Measurements from ENCODE around the gene RUBCNL. TPM values are rescaled to one million over a fixed set of nuclear protein-coding genes. Genes with fewer than 3 reads are reported as not detected.

RUBCNL gene
- total RNA-seq, 2 experiments from 2014 or later, result 352 to 383 TPM

DNA sequence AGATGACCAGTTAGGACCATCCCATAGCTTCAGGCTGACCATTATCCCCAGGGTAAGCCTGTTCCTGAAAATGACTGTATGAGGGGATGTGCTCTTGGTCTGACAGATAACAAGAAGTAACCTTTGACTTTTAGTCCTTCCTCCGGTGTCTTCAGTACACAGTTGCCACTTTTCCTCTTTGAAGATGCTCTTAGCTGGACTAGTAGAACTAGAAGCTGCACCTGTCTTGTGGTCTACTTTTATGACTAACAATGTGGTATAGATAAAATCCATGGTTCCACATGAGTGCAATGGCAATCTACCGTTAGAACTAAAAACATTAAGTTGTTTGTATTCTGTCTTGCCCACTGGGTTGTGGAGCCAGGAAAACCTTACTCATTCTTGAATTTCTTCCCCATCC is 5.9 kb upstream of the RUBCNL start:
- Histone ChIP-seq H3K4me1 (ENCODE audit: insufficient read depth, low read length, poor library complexity, severe bottlenecking) (peaks cover 74% of the 10 kb centered on the region), H3K27ac (ENCODE audit: low read depth, low read length, poor library complexity, severe bottlenecking) (peak overlapping the region; percentile 96), H3K4me3 (ENCODE audit: low read depth, low read length, poor library complexity, severe bottlenecking) (peak overlapping the region; percentile 33), H2AFZ (ENCODE audit: low read length) (peak overlapping the region; percentile 55; the same call in 1 of the 2 replicates), H3K79me2 (ENCODE audit: insufficient read depth, low read depth, low read length) (peaks cover 31% of the 10 kb centered on the region), H4K20me1 (ENCODE audit: insufficient read depth, low read length) (no peaks in the 10 kb centered on the region), H3K4me2 (ENCODE audit: low read length) (peak overlapping the region; percentile 64), H3K9me2 (ENCODE audit: insufficient read depth, low read length) (no peaks in the 10 kb centered on the region), H3K9me3 (ENCODE audit: low read length) (no peaks in the 10 kb centered on the region), H3K36me3 (ENCODE audit: insufficient read depth, low read length) (no peaks in the 10 kb centered on the region)
- ChIA-PET POLR2A (interaction anchor here (0.6 to 9.1 kb wide), 7 partner anchors 9 to 214 kb away, joined by 3 to 209 read pairs (median 15); no protein-coding TSS in a partner anchor), CTCF (ENCODE audit: unreplicated experiment) (no interaction called here)
- TF ChIP-seq, protein P1, sequence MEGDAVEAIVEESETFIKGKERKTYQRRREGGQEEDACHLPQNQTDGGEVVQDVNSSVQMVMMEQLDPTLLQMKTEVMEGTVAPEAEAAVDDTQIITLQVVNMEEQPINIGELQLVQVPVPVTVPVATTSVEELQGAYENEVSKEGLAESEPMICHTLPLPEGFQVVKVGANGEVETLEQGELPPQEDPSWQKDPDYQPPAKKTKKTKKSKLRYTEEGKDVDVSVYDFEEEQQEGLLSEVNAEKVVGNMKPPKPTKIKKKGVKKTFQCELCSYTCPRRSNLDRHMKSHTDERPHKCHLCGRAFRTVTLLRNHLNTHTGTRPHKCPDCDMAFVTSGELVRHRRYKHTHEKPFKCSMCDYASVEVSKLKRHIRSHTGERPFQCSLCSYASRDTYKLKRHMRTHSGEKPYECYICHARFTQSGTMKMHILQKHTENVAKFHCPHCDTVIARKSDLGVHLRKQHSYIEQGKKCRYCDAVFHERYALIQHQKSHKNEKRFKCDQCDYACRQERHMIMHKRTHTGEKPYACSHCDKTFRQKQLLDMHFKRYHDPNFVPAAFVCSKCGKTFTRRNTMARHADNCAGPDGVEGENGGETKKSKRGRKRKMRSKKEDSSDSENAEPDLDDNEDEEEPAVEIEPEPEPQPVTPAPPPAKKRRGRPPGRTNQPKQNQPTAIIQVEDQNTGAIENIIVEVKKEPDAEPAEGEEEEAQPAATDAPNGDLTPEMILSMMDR (conservative IDR thresholded peaks at IDR 0.05; ENCODE audit: low read length), result no peak; the same call in 1 of the 2 replicates
- TF ChIP-seq EZH2phosphoT487 (IDR thresholded peaks at IDR 0.05; ENCODE audit: borderline replicate concordance, low read depth, low read length), result no peak
- no TSS peak for BruUV-seq (replicated peaks)
- DNase-seq (ENCODE audit: low spot score), result peak; percentile 93
- intact Hi-C loops (cut with micrococcal nuclease; ENCODE audit: unreplicated experiment), result loop anchor here (10.0 kb wide), 1 partner anchor 592 kb away; no protein-coding TSS in a partner anchor

DNA sequence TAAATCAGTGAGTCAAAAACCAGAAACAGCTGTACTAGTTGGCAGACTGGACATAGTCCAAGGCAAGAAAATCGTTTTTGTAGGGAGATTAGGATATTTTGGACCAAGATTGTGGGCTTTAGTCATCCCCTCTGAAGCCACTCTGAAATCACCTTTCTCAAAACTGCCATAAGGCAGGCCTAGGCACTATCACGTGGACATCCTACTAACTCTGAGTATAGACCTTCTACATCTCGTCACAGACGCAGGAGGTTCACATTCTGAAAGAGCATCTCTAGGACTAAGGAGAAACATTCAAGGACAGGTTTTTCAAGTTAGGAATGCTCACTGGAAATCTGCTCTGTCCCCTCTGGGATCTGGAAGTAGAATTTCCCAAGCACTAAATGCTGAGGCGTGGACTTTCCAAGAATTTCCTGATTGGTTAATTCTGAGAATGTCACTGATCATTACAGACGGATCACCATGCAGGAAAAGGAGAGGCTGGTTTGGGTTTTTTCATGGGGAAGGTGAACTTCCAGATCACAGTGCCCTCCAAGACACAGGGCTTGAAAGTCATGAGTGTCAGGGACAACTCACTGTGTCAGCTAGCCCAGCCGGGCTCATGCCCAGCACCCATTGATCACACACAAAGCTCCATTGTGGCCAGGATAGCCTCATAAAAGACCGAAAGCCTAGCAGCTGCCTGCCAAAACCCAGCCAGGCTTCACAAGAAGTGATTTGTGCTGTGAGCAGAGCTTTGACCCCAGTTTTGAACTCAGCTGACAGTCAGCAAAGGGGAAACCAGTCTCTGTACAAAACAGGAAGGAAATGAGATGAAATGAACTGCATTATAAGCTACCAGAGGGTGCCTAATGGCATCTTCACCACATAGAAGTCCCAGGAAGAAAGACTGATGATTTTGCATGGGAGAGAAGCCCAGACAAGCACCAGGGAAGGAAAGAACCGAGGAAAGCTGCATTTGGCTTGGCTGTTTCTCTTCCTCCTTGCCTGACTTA is 2.7 kb upstream of the RUBCNL start:
- no peaks in the 10 kb centered on the region for H3K9me3 ChIP-seq (ENCODE audit: low read length)
- CTCF ChIA-PET (ENCODE audit: unreplicated experiment), result interaction anchor here (0.8 to 1.5 kb wide), 4 partner anchors 10 to 163 kb away, joined by 3 to 4 read pairs (median 3); partner anchors contain the start of gene LRCH1
- H3K36me3 ChIP-seq (ENCODE audit: insufficient read depth, low read length), result peaks cover 23% of the 10 kb centered on the region
- no peaks in the 10 kb centered on the region for H3K9me2 ChIP-seq (ENCODE audit: insufficient read depth, low read length)
- POLR2A ChIA-PET, result interaction anchor here (0.6 to 9.1 kb wide), 7 partner anchors 8 to 218 kb away, joined by 3 to 209 read pairs (median 6); no protein-coding TSS in a partner anchor
- peak; percentile 90 for DNase-seq (ENCODE audit: low spot score)
- intact Hi-C loops (cut with micrococcal nuclease; ENCODE audit: unreplicated experiment), result loop anchor here (1.0 to 10.0 kb wide), 4 partner anchors 15 to 595 kb away; no protein-coding TSS in a partner anchor
- H3K4me1 ChIP-seq (ENCODE audit: insufficient read depth, low read length, poor library complexity, severe bottlenecking), result peaks cover 66% of the 10 kb centered on the region
- BruUV-seq (replicated peaks), result no TSS peak
- TF ChIP-seq, protein P1 (conservative IDR thresholded peaks at IDR 0.05; ENCODE audit: low read length), result no peak
- no peak for TF ChIP-seq EZH2phosphoT487 (IDR thresholded peaks at IDR 0.05; ENCODE audit: borderline replicate concordance, low read depth, low read length)
- H3K4me2 ChIP-seq (ENCODE audit: low read length), result peak overlapping the region; percentile 93
- peak overlapping the region; percentile 96 for H3K27ac ChIP-seq (ENCODE audit: low read depth, low read length, poor library complexity, severe bottlenecking)
- peaks cover 63% of the 10 kb centered on the region for H3K79me2 ChIP-seq (ENCODE audit: insufficient read depth, low read depth, low read length)
- no peak overlapping the region; the same call in 1 of the 2 replicates for H2AFZ ChIP-seq (ENCODE audit: low read length)
- no peaks in the 10 kb centered on the region for H4K20me1 ChIP-seq (ENCODE audit: insufficient read depth, low read length)
- H3K4me3 ChIP-seq (ENCODE audit: low read depth, low read length, poor library complexity, severe bottlenecking), result peak overlapping the region; percentile 89
